Panc1 (cell line): ENCODE measurements around the gene ZMAT3. TPM values are rescaled to one million over a fixed set of nuclear protein-coding genes. Genes with fewer than 3 reads are reported as not detected.
"Not testable (repeated sequence)": the region's sequence is repeated elsewhere in the genome, so short reads cannot be mapped to it uniquely, and the experiment has no call there.

Source experiments
- ATAC-seq: fragments of 200-7000 bp; cut with Tn5 transposase; 2 replicates; pipeline ENCODE4 v1.9.1; 2020; ENCODE audit warnings: mild to moderate bottlenecking, moderate library complexity
- BruUV-seq: library from RNA; stranded (reverse); fragments of 400-500 nt; replicated peaks from 2 replicates; lab custom pipeline; 2021; lab: Mats Ljungman, UMichigan
- CTCF ChIA-PET: fragments of 300-600 bp; sonication (Branson Sonifier 250); formaldehyde crosslinking; loops from one replicate; lab custom pipeline; 2022; ENCODE audit warnings: antibody characterized with exemption; lab: Charles Lee
- POLR2A ChIA-PET: fragments of 300-600 bp; sonication (Branson Sonifier 250); formaldehyde crosslinking; loops from one replicate; lab custom pipeline; 2022; ENCODE audit warnings: antibody characterized with exemption; lab: Charles Lee
- DNase-seq: peaks from one replicate; pipeline ENCODE4 v3.0.0-alpha.2; 2010; ENCODE audit warnings: low read depth, low spot score
- H3K27ac ChIP-seq: 2 replicates; pipeline ENCODE4 v1.5.1; 2011; ENCODE audit warnings: mild to moderate bottlenecking, low read length, inconsistent platforms
- H3K27me3 ChIP-seq: fragments of 200-500 bp; sonication (Bioruptor generic); 2 replicates; pipeline ENCODE4 v1.6.0; 2014; ENCODE audit warnings: low read length, inconsistent platforms; ENCODE audit not compliant: control insufficient read depth, insufficient read depth
- H3K36me3 ChIP-seq: fragments of 200-500 bp; sonication (Bioruptor generic); 2 replicates; pipeline ENCODE4 v1.5.1; 2014; ENCODE audit warnings: inconsistent platforms, mild to moderate bottlenecking, low read length, moderate library complexity; ENCODE audit not compliant: control insufficient read depth, insufficient read depth
- H3K4me1 ChIP-seq: 2 replicates; pipeline ENCODE4 v1.5.1; 2011; ENCODE audit warnings: inconsistent platforms, mild to moderate bottlenecking, low read length, moderate library complexity; ENCODE audit not compliant: control insufficient read depth, insufficient read depth
- H3K4me3 ChIP-seq, 2 experiments: 2 replicates each; pipeline ENCODE4 v1.5.1; 2011 to 2012; ENCODE audit warnings: low read depth in 2 of 2, low read length in 2 of 2, mild to moderate bottlenecking in 2 of 2, inconsistent platforms in 1 of 2, moderate library complexity in 1 of 2
- H3K9me3 ChIP-seq: fragments of 200-500 bp; sonication (Bioruptor generic); 2 replicates; pipeline ENCODE4 v1.5.1; 2014; ENCODE audit warnings: low read depth, mild to moderate bottlenecking, inconsistent platforms, low read length, moderate library complexity; ENCODE audit not compliant: control insufficient read depth, insufficient read depth
- POLR2AphosphoS5 ChIP-seq: IDR thresholded peaks from 2 replicates; pipeline ENCODE4 v1.6.1; 2012; ENCODE audit warnings: mild to moderate bottlenecking, low read depth, low read length, moderate library complexity
- SIN3A ChIP-seq: IDR thresholded peaks from 2 replicates; pipeline ENCODE4 v1.6.1; 2012; ENCODE audit warnings: low read depth, mild to moderate bottlenecking, low read length, moderate library complexity, borderline replicate concordance; ENCODE audit not compliant: insufficient read depth
- TCF7L2 ChIP-seq: IDR thresholded peaks from 2 replicates; pipeline ENCODE4 v1.6.1; 2011; ENCODE audit warnings: mild to moderate bottlenecking, low read depth, low read length, inconsistent platforms
- in situ Hi-C: cut with HindIII; loops from 2 replicates; pipeline ENCODE4 v1.10.0; 2016; ENCODE audit warnings: low sequenced_read_pairs, low pct_unique_long_range_greater_than_20kb
- intact Hi-C: fragments of 100-400 bp; cut with micrococcal nuclease; formaldehyde crosslinking; loops from one replicate; pipeline ENCODE4 v1.10.0; 2022; ENCODE audit not compliant: unreplicated experiment
- total RNA-seq: library from RNA; stranded (reverse); gene quantifications from one replicate; pipeline ENCODE4 v1.2.1, GENCODE V29; 2021; ENCODE audit not compliant: unreplicated experiment
- TF ChIP-seq, protein P1 (sequence below), 2 experiments: IDR thresholded peaks; 2 replicates each; pipeline ENCODE4 v1.6.1; 2011 to 2012; ENCODE audit warnings: low read depth in 2 of 2, control low read depth in 1 of 2, low read length in 1 of 2, mild to moderate bottlenecking in 1 of 2, moderate library complexity in 1 of 2; ENCODE audit not compliant: insufficient read depth in 1 of 2
- TF ChIP-seq, protein P2 (sequence below): fragments of 450-650 bp; IDR thresholded peaks from 2 replicates; pipeline ENCODE4 v1.5.1; 2017; ENCODE audit warnings: mild to moderate bottlenecking

ZMAT3 gene
- total RNA-seq, 1 experiment from 2014 or later = 14.6 TPM

DNA sequence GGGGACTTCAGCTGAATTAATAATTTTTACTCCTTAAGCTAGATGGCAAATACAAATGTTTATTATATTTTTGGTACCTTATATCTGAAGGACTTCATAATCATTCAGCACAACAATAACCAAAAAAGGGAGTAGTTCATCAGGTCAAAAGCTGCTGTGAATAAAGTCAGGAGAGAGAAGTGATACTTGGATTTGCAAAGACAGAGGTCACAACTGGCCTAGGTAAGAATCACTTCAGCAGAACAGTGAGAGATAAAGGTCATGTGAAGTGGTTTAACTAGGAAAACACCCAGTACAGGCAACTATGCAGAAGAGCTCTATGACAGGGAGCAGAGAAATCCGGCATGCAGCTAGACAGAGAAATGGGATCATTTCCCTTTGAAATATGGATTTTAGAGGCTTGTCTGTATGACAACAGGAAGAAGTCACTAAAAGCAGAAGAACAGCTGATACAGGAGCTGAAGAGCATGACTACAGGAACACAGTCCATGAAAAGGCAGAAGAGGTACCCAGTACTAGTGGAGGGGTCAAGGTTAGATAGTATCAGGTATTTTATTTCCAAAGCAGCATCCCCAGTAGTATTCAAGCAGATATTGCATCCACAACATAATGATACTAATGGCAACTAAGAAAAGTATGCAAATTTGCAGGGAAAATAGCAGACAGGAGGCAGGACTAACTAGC is 25.7 kb downstream of the ZMAT3 start:
- Histone ChIP-seq H3K4me1 (no peaks in the 10 kb centered on the region), H3K27ac (no peak overlapping the region), H3K9me3 (no peaks in the 10 kb centered on the region), H3K36me3 (no peaks in the 10 kb centered on the region), H3K27me3 (no peaks in the 10 kb centered on the region), H3K4me3 (no peak overlapping the region)
- in situ Hi-C loops (no loop called here), intact Hi-C loops (no loop called here)
- TF ChIP-seq TCF7L2 (no peak), POLR2AphosphoS5 (no peak), SIN3A (no peak)
- TF ChIP-seq, protein P1, sequence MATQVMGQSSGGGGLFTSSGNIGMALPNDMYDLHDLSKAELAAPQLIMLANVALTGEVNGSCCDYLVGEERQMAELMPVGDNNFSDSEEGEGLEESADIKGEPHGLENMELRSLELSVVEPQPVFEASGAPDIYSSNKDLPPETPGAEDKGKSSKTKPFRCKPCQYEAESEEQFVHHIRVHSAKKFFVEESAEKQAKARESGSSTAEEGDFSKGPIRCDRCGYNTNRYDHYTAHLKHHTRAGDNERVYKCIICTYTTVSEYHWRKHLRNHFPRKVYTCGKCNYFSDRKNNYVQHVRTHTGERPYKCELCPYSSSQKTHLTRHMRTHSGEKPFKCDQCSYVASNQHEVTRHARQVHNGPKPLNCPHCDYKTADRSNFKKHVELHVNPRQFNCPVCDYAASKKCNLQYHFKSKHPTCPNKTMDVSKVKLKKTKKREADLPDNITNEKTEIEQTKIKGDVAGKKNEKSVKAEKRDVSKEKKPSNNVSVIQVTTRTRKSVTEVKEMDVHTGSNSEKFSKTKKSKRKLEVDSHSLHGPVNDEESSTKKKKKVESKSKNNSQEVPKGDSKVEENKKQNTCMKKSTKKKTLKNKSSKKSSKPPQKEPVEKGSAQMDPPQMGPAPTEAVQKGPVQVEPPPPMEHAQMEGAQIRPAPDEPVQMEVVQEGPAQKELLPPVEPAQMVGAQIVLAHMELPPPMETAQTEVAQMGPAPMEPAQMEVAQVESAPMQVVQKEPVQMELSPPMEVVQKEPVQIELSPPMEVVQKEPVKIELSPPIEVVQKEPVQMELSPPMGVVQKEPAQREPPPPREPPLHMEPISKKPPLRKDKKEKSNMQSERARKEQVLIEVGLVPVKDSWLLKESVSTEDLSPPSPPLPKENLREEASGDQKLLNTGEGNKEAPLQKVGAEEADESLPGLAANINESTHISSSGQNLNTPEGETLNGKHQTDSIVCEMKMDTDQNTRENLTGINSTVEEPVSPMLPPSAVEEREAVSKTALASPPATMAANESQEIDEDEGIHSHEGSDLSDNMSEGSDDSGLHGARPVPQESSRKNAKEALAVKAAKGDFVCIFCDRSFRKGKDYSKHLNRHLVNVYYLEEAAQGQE (IDR thresholded peaks at IDR 0.05; ENCODE audit: insufficient read depth in 1 of 2, low read depth in 2 of 2, low read length in 1 of 2) = no peak
- no TSS peak for BruUV-seq
- CTCF ChIA-PET = no interaction called here
- no peak for ATAC-seq
- DNase-seq = no peak
- POLR2A ChIA-PET = no interaction called here

DNA sequence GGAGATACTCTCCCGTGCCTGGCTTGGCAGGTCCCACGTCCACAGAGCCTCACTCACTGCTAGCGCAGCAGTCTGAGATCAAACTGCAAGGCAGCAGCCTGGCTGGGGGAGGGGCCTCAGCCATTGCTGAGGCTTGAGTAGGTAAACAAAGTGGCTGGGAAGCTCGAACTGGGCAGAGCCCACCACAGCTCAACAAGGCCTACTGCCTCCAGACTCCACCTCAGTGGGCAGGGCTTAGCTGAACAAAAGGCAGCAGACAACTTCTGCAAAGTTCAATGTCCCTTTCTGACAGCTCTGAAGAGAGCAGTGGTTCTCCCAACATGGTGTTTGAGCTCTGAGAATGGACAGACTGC is 32.7 kb downstream of the ZMAT3 start:
- POLR2A ChIA-PET, DNase-seq, H3K4me3 ChIP-seq, H3K27ac ChIP-seq, H3K4me1 ChIP-seq, intact Hi-C loops, H3K9me3 ChIP-seq, ATAC-seq, BruUV-seq, H3K27me3 ChIP-seq, in situ Hi-C loops, H3K36me3 ChIP-seq, CTCF ChIA-PET: not testable (repeated sequence)

DNA sequence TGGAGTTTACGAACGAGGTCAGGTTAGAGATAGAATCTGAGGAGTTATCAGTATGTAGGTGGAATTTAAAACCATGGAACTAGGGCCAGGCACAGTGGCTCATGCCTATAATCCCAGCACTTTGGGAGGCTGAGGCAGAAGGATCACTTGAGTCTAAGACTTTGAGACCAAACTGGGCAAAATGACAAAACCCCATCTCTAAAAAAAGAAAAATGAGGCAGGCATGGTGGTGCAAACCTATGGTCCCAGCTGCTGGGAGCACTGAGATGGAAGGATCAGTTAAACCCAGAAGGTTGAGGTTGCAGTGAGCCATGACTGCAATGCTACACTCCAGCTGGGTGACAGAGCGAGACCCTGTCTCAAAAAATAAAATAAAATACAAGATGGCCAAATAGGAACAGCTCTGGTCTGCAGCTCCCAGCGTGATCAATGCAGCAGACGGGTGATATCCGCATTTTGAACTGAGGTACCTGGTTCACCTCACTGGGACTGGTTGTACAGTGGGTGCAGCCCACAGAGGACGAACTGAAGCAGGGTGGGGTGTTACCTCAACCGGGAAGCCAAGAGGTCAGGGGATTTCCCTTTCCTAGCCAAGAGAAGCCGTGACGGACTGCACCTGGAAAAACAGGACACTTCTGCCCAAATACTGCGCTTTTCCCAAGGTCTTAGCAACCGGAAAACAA is 33.3 kb downstream of the ZMAT3 start:
- ChIA-PET CTCF (no interaction called here), POLR2A (no interaction called here)
- BruUV-seq = no TSS peak
- Histone ChIP-seq H3K27ac (no peak overlapping the region), H3K27me3 (no peaks in the 10 kb centered on the region), H3K9me3 (no peaks in the 10 kb centered on the region), H3K4me3 (no peak overlapping the region), H3K4me1 (no peaks in the 10 kb centered on the region), H3K36me3 (no peaks in the 10 kb centered on the region)
- no peak for ATAC-seq
- in situ Hi-C loops (no loop called here), intact Hi-C loops (no loop called here)
- DNase-seq = no peak
- TF ChIP-seq POLR2AphosphoS5 = no peak
- TF ChIP-seq TCF7L2 = no peak
- TF ChIP-seq, protein P1 (IDR thresholded peaks at IDR 0.05; ENCODE audit: insufficient read depth in 1 of 2, low read depth in 2 of 2, low read length in 1 of 2) = no peak
- TF ChIP-seq, protein P2, sequence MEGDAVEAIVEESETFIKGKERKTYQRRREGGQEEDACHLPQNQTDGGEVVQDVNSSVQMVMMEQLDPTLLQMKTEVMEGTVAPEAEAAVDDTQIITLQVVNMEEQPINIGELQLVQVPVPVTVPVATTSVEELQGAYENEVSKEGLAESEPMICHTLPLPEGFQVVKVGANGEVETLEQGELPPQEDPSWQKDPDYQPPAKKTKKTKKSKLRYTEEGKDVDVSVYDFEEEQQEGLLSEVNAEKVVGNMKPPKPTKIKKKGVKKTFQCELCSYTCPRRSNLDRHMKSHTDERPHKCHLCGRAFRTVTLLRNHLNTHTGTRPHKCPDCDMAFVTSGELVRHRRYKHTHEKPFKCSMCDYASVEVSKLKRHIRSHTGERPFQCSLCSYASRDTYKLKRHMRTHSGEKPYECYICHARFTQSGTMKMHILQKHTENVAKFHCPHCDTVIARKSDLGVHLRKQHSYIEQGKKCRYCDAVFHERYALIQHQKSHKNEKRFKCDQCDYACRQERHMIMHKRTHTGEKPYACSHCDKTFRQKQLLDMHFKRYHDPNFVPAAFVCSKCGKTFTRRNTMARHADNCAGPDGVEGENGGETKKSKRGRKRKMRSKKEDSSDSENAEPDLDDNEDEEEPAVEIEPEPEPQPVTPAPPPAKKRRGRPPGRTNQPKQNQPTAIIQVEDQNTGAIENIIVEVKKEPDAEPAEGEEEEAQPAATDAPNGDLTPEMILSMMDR = no peak
- TF ChIP-seq SIN3A = no peak
